Nucleus accumbens (tissue), 56 donors: ENCODE measurements around the gene GABRG3.

Experiments
- DNase-seq, 56 donors: peaks; one replicate each; lab custom pipeline; 2025; lab: John Stamatoyannopoulos, UW

Gene GABRG3

GRCh38 chr15:27587810-27588209, 616.8 kb downstream of the GABRG3 start:
- no peak for DNase-seq

- DNase-seq = no peak
Measured at GRCh38 chr15:27589260-27589659, 618.3 kb downstream of the GABRG3 start.

GRCh38 chr15:27589782-27590181, 618.8 kb downstream of the GABRG3 start:
- DNase-seq = no peak
